Adrenal gland (tissue), 19 donors: ENCODE measurements around the gene CCDC152. TPM values are rescaled to one million over a fixed set of nuclear protein-coding genes. Genes with fewer than 3 reads are reported as not detected.

Source experiments
- DNase-seq, 7 donors: peaks; one replicate each; pipeline ENCODE4 v3.0.0-alpha.2; 2019 to 2020
- H3K27ac ChIP-seq, 5 donors: fragments of 200-600 bp; sonication (generic) in 4 of 5; 1 replicate in 3 of 5; 2 replicates in 2 of 5; pipeline versions ENCODE4 v1.5.1 to v1.8.0; 2016 to 2020; ENCODE audit warnings: mild to moderate bottlenecking in 1 of 5
- H3K27me3 ChIP-seq: fragments of 200-600 bp; 2 replicates; pipeline ENCODE4 v1.8.0; 2021
- H3K36me3 ChIP-seq, 2 donors: fragments of 200-600 bp; replicated peaks in 1 of 2; 1 replicate in 1 of 2; 2 replicates in 1 of 2; pipeline versions ENCODE4 v1.5.1 to v1.8.0; 2018 to 2022
- H3K4me1 ChIP-seq, 2 donors: fragments of 200-600 bp; replicated peaks in 1 of 2; 1 replicate in 1 of 2; 2 replicates in 1 of 2; pipeline versions ENCODE4 v1.5.1 to v1.8.0; 2018 to 2021
- H3K4me3 ChIP-seq, 4 donors: fragments of 200-600 bp; sonication (generic) in 3 of 4; one replicate each; pipeline ENCODE4 v1.5.1; 2016 to 2018
- H3K9me3 ChIP-seq, 3 donors: fragments of 200-600 bp; sonication (generic) in 1 of 3; replicated peaks in 1 of 3; 1 replicate in 2 of 3; 2 replicates in 1 of 3; pipeline versions ENCODE4 v1.5.1 to v1.8.0; 2016 to 2021
- CTCF ChIP-seq, 6 experiments: fragments of 450-650 bp in 4 of 6; fragments of 200-600 bp in 2 of 6; sonication (generic) in 1 of 6; IDR thresholded peaks; 1 replicate in 5 of 6; 2 replicates in 1 of 6; pipeline versions ENCODE4 v1.5.1 to v1.8.0; 2016 to 2021; ENCODE audit warnings: antibody characterized with exemption in 6 of 6, mild to moderate bottlenecking in 2 of 6, moderate library complexity in 1 of 6
- POLR2A ChIP-seq, 2 donors: fragments of 450-650 bp; IDR thresholded peaks; one replicate each; pipeline ENCODE4 v1.6.1; 2017; ENCODE audit warnings: antibody characterized with exemption in 2 of 2, mild to moderate bottlenecking in 2 of 2, moderate library complexity in 1 of 2
- WGBS, 4 donors: extraction: QIAGEN DNeasy Blood & Tissue Kit in 2 of 4; methylation state at CpG; one replicate each; pipeline versions ENCODE4 v1.1.5 to v1.1.7; 2013 to 2017; 5-methylcytosine and 5-hydroxymethylcytosine counted together
- intact Hi-C, 2 donors: fragments of 100-400 bp; cut with DNase I; formaldehyde crosslinking; loops; one replicate each; pipeline versions ENCODE4 v1.14.1 to v1.15.0; 2022 to 2023
- long read RNA-seq, 10 donors: library from polyadenylated mRNA in 3 of 10; unstranded in 2 of 10; stranded (forward) in 1 of 10; transcript quantifications; one replicate each; pipeline ENCODE4 v2.0.0 and lab custom pipeline, GENCODE V29; 2021 to 2026
- polyA plus RNA-seq, 3 donors: library from polyadenylated mRNA; stranded (reverse); fragments of 200-250 nt in 2 of 3; fragments of 350-450 nt in 1 of 3; fragmentation: Illumina TruSeq in 1 of 3; extraction: RNeasy Lipid Tissue Mini Kit (QIAGEN cat#74804) in 1 of 3; gene quantifications; one replicate each; pipeline ENCODE4 v1.2.3, GENCODE V29; 2013 to 2014
- total RNA-seq, 9 donors: library from RNA; depleted of rRNA in 4 of 9; stranded (reverse); fragments of >200 nt in 4 of 9; fragments of 120-200 nt in 1 of 9; fragmentation: NEBNext Ultra II Directional in 1 of 9; extraction: Animal tissue kit (Norgen Biotek cat#: 25700) in 1 of 9; gene quantifications; one replicate each; pipeline versions ENCODE4 v1.1.0 to v1.2.4, GENCODE V29; 2013 to 2023
- donor health status: healthy with polysubstance abuse.
- donor health status: Bipolar disorder and iron deficiency.
- donor health status: DM: yes; HTN: yes; CAD: no.
- donor health status: DM: no; HTN: no; CAD: no.
- donor health status: DM: no; HTN: no; CAD: no.
- donor health status: DM: yes; HTN: yes; CAD: no.

The CCDC152 gene, protein sequence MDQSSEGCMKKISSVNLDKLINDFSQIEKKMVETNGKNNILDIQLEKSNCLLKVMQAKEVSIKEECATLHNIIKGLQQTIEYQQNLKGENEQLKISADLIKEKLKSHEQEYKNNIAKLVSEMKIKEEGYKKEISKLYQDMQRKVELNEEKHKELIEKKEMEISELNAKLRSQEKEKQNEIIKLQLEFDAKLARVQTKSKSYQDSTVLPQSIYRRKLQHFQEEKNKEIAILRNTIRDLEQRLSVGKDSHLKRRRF
- total RNA-seq (1 to 10 TPM in 3 of 9 donors, under 1 TPM in 5, not detected in 1; 0.26 to 1.5 (median 0.68) TPM), polyA plus RNA-seq (1 to 10 TPM in 2 of 3 donors, under 1 TPM in 1; 0.61 to 1.9 (median 1.8) TPM)
- long read RNA-seq, donor 1, result 0 reads
- long read RNA-seq, donor 2, partial matches to known transcripts, result 530 of 530 reads
- long read RNA-seq, donor 2, other reads (novel, unspliced or antisense), result 0 of 530 reads
- long read RNA-seq, donor 3, partial matches to known transcripts, result 324 of 324 reads
- long read RNA-seq, donor 3, other reads (novel, unspliced or antisense), result 0 of 324 reads
- long read RNA-seq, donor 4, partial matches to known transcripts, result 0 of 3 reads
- long read RNA-seq, donor 4, other reads (novel, unspliced or antisense), result 3 of 3 reads
- long read RNA-seq, donor 5, partial matches to known transcripts, result 0 of 1 reads
- long read RNA-seq, donor 5, other reads (novel, unspliced or antisense), result 0 of 1 reads
- long read RNA-seq, donor 6, partial matches to known transcripts, result 4 of 12 reads
- long read RNA-seq, donor 6, other reads (novel, unspliced or antisense), result 8 of 12 reads
- long read RNA-seq, donor 7, result 0 reads
- long read RNA-seq, donor 8, partial matches to known transcripts, result 616 of 616 reads
- long read RNA-seq, donor 8, other reads (novel, unspliced or antisense), result 0 of 616 reads
- long read RNA-seq, donor 9, partial matches to known transcripts, result 0 of 1 reads
- long read RNA-seq, donor 9, other reads (novel, unspliced or antisense), result 0 of 1 reads
- long read RNA-seq, donor 10, result 0 reads

- no peaks in the 10 kb centered on the region for H3K36me3 ChIP-seq
- intact Hi-C loops, result no loop called here
- peak in 5 of 7 donors; percentile 8 to 62 (median 19) for DNase-seq
- peak within 1 kb of the TSS in 1 of 4 donors; percentile 34 for H3K4me3 ChIP-seq
- no peaks in the 10 kb centered on the region for H3K27me3 ChIP-seq
- no peaks in the 10 kb centered on the region for H3K9me3 ChIP-seq
- WGBS, 4 donors, result 22 to 32% (median 25%) methylated on average over 35 of the region's 35 CpGs
- H3K27ac ChIP-seq, result no peak within 1 kb of the TSS
- H3K4me1 ChIP-seq, result peaks cover 0 to 9% of the 10 kb centered on the region in 2 donors
- TF ChIP-seq CTCF (IDR thresholded peaks at IDR 0.05) (no peak), POLR2A (IDR thresholded peaks at IDR 0.05) (no peak)
Observed at GRCh38 chr5:42756606-42757601, at the start of gene CCDC152. Gene CCDC152, plus strand, starts transcription at chr5:42756818. Its CDS starts 2,304 bp downstream, at chr5:42759122.

DNA sequence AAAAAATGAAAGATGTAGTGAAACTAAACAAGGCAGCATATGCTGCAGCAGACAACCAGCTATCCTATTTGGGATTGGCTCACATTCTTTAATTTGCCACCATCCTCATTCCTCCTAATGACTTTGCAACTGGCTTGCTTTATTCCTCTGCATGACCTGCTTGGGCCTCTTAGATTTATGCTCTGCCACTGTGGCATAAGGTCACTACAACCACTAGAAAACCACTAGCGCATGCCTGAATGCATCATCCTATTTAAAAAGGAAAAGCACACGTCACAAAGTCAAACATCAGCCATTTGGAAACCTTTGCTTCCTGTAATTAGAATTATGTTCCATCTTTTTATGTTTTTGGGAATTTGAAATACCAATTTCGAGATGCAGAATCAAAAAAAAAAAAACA lies 40.8 kb upstream of the CCDC152 start:
- H3K27ac ChIP-seq, result no peak overlapping the region
- TF ChIP-seq POLR2A (IDR thresholded peaks at IDR 0.05) (no peak), CTCF (IDR thresholded peaks at IDR 0.05) (no peak)
- WGBS, 4 donors, result 73 to 84% (median 82%) methylated on average over 3 of the region's 3 CpGs
- no peak for DNase-seq
- no peaks in the 10 kb centered on the region for H3K9me3 ChIP-seq
- intact Hi-C loops, result no loop called here
- no peaks in the 10 kb centered on the region for H3K27me3 ChIP-seq
- H3K4me1 ChIP-seq, result no peaks in the 10 kb centered on the region
- no peaks in the 10 kb centered on the region for H3K36me3 ChIP-seq
- no peak overlapping the region for H3K4me3 ChIP-seq

DNA sequence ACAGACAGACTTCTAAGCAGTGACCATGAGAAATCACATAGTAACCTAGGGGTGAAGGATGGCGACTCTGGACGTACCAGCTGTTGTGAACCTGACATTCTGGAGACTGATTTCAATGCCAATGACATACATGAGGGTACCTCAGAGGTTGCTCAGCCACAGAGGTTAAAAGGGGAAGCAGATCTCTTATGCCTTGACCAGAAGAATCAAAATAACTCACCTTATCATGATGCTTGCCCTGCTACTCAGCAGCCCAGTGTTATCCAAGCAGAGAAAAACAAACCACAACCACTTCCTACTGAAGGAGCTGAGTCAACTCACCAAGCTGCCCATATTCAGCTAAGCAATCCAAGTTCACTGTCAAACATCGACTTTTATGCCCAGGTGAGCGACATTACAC lies 38.0 kb upstream of the CCDC152 start:
- no peak overlapping the region for H3K4me3 ChIP-seq
- TF ChIP-seq CTCF (IDR thresholded peaks at IDR 0.05) (no peak), POLR2A (IDR thresholded peaks at IDR 0.05) (no peak)
- H3K4me1 ChIP-seq, result no peaks in the 10 kb centered on the region
- no peaks in the 10 kb centered on the region for H3K9me3 ChIP-seq
- no peaks in the 10 kb centered on the region for H3K27me3 ChIP-seq
- no peaks in the 10 kb centered on the region for H3K36me3 ChIP-seq
- intact Hi-C loops, result no loop called here
- WGBS, 4 donors, result 73 to 82% (median 78%) methylated on average over 2 to 4 of the region's 4 CpGs
- no peak overlapping the region for H3K27ac ChIP-seq
- DNase-seq, result no peak
